ENCODE results near the gene FER1L5. TPM values are rescaled to one million over a fixed set of nuclear protein-coding genes. Genes with fewer than 3 reads are reported as not detected.

Gene FER1L5
- total and polyA plus RNA-seq, 2 experiments from 2014 or later, result 0.18 to 0.76 TPM

GRCh38 chr2:96727431-96727830, 84.9 kb downstream of the FER1L5 start (continued):
- TF ChIP-seq REST (IDR thresholded peaks at IDR 0.05; ENCODE audit: unreplicated experiment) (no peak), POLR2AphosphoS5 (IDR thresholded peaks at IDR 0.05; ENCODE audit: low read depth) (no peak), ETS1 (IDR thresholded peaks at IDR 0.05) (no peak), EZH2 (IDR thresholded peaks at IDR 0.05; ENCODE audit: low read depth, unreplicated experiment) (no peak), CREB1 (CRISPR knock-in tag; IDR thresholded peaks at IDR 0.05; ENCODE audit: low read depth) (no peak)

DNA sequence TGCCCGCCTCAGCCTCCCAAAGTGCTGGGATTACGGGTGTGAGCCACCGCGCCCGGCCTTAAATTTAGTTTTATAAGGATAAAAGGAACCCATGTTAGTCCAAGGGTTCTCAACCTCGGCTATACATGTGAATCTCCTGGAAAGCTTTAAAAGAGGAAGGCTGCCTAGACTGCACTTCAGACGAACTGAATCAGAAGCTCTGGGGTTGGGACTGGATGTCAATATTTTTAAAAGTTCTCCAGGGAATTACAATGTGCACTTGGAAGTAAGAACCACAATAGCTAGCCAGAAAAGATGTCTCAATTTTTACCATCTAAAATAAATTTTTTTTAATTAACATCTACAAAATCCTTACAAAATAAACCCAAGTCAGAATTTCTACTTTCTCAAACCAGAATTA, 87.2 kb downstream of the FER1L5 start:
- Histone ChIP-seq H3K4me2 (no peak overlapping the region), H3K4me1 (ENCODE audit: insufficient read depth) (no peaks in the 10 kb centered on the region), H3F3A (replicated peaks; ENCODE audit: low read depth) (no peaks in the 10 kb centered on the region), H3K27me3 (ENCODE audit: insufficient read depth) (no peaks in the 10 kb centered on the region), H3K79me2 (replicated peaks; ENCODE audit: insufficient read depth) (0 out of 2 replicates have a peak, but pooled peaks cover under 1% of the 10 kb centered on the region), H2AFZ (no peak overlapping the region), H3K4me3 (no peak overlapping the region), H3K9me2 (ENCODE audit: insufficient read depth) (no peaks in the 10 kb centered on the region), H4K20me1 (replicated peaks; ENCODE audit: insufficient read depth) (peaks cover 18% of the 10 kb centered on the region), H3K36me3 (ENCODE audit: insufficient read depth) (peaks cover 50% of the 10 kb centered on the region), H3K27ac (ENCODE audit: low read depth) (no peak overlapping the region)
- Mint-ChIP-seq H3K9me3 (no peaks in the 10 kb centered on the region; the same call in 2 of the 3 replicates), H3K27me3 (ENCODE audit: insufficient read depth, low read depth, poor library complexity) (peaks cover 2% of the 10 kb centered on the region), H3K27ac (no peak overlapping the region), H3K4me3 (no peak overlapping the region), H3K4me1 (no peaks in the 10 kb centered on the region), H3K36me3 (ENCODE audit: low read depth) (peaks cover 63% of the 10 kb centered on the region)
- no peak for ATAC-seq
- DNase-seq (ENCODE audit: low spot score), result no peak
- no peak for TF ChIP-seq ZNF114 (CRISPR knock-in tag; IDR thresholded peaks at IDR 0.05)
- no peak for TF ChIP-seq CREB1 (CRISPR knock-in tag; IDR thresholded peaks at IDR 0.05; ENCODE audit: low read depth)
- no peak for TF ChIP-seq STAT1 (IDR thresholded peaks at IDR 0.05; ENCODE audit: unreplicated experiment)
- no peak for TF ChIP-seq ZNF462 (CRISPR knock-in tag; IDR thresholded peaks at IDR 0.05)
- TF ChIP-seq ZNF331 (CRISPR knock-in tag; IDR thresholded peaks at IDR 0.05; ENCODE audit: low read depth), result no peak
- TF ChIP-seq EZH2phosphoT487 (IDR thresholded peaks at IDR 0.05; ENCODE audit: unreplicated experiment), result no peak
- TF ChIP-seq REST (IDR thresholded peaks at IDR 0.05; ENCODE audit: unreplicated experiment), result no peak
- TF ChIP-seq NANOG (IDR thresholded peaks at IDR 0.05; ENCODE audit: borderline replicate concordance), result no peak
- TF ChIP-seq POLR2AphosphoS5 (IDR thresholded peaks at IDR 0.05; ENCODE audit: low read depth), result no peak
- no peak for TF ChIP-seq EZH2 (IDR thresholded peaks at IDR 0.05; ENCODE audit: low read depth, unreplicated experiment)
